GM11168 (cell line): ENCODE data around the gene CAMK1G.

Experiments used
- in situ Hi-C: fragments of 300-500 bp; cut with MboI; formaldehyde crosslinking; loops from one replicate; pipeline ENCODE4 v1.12.0; 2022; ENCODE audit warnings: low sequenced_read_pairs; ENCODE audit not compliant: unreplicated experiment

Gene CAMK1G

DNA sequence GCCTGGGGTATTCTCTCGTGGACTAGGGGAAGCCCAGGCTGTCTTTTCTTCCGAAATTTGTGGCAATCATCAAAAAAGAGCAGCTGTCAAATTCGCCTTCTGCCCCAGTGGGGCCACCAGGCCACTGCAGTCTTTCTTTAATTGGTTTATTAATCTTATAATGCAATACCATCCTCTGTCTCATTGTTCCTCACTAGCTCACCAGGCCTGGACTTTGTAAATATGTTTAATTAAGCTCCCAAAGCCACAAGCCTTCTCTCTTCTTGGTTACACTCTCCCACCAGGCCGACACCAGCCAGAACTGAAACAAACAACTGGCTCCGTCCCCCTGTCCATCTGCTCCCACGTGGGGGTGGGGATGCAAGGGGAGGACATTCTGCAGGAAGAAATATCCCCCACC, 22.0 kb upstream of the CAMK1G start:
- in situ Hi-C loops, result no loop called here

DNA sequence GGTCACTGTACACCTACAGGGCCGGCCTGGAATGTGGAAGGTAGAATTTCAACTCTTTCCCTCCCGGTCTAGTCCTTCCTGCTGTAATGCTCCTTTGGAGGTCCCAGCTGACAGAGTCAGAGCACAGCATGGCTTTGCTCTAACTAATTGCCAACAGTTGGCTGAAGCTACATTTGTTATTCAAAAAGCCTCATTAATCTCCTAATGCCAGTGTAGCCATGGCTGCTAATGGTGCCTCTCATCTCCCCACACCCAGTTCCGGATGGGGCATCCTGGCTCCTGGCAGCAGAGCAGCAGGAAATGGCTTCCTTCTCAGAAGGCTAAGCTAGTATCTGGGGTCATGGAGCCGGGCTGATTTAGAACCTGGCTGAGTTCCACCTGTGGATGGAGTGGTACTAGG, 18.7 kb upstream of the CAMK1G start:
- in situ Hi-C loops, result no loop called here

DNA sequence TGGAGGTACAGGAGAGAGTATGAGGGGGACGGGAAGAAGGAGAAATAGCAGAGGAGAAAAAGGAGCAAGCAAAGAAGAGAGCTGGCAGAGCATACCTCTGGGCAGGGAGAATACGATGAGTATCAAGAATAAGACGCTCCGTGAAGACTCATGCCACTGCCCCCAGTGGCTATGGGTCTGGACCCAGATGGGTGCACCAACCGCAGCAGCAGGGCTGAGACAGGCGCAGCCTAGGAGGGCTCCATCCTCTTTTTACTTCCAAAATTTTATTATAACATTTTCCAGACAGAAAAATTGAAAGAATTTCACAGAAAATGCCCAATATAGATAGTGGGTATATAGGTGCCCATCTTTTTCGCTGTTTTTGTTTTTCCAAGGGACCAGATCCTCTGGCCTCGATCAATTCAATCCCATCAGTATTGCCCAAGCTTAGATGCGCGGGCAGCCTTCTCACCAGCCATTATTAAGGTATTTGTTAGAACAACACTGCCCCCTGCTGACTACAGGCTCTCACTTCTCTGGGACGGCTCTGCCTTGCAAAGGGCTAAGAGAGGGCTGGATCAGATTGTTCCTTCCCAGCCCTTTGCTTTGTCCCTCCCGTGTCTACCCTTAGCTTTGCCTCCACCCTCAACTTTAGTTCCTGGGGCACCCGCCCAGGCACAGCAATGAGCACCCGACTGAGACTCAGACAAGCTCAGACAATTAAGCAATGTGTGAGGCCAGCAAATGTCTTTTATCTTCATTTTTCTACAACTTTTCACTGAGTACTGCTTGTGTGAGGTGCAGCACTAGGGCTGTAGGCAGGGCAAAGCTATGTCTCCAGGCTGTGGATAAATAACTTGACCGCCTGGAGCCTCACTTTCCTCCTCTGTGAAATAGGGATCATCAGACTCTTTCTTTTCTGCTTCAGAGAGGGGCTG, 17.5 kb upstream of the CAMK1G start:
- in situ Hi-C loops, result no loop called here

DNA sequence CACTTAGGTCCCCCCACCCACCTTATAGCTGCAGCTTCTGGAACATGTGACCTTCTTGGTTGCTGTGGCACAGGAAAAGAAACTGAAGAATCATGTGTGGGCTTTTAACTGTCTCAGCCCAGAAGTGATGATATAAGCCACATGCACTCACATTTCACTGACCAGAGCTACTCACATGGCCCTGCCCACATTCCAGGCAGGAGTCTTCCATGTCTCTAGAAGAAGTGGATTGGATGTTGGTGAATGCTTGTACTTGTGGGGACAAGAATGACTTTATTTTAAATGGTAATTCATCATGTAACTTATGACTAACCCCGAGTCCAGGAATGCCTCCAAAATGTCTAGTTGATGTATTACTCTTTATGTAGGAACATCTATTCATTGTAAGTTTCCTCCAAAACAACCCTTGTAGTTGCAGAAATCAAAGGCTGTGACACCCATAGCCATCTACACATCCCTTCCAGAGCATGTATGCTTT, 15.8 kb upstream of the CAMK1G start:
- in situ Hi-C loops, result no loop called here

DNA sequence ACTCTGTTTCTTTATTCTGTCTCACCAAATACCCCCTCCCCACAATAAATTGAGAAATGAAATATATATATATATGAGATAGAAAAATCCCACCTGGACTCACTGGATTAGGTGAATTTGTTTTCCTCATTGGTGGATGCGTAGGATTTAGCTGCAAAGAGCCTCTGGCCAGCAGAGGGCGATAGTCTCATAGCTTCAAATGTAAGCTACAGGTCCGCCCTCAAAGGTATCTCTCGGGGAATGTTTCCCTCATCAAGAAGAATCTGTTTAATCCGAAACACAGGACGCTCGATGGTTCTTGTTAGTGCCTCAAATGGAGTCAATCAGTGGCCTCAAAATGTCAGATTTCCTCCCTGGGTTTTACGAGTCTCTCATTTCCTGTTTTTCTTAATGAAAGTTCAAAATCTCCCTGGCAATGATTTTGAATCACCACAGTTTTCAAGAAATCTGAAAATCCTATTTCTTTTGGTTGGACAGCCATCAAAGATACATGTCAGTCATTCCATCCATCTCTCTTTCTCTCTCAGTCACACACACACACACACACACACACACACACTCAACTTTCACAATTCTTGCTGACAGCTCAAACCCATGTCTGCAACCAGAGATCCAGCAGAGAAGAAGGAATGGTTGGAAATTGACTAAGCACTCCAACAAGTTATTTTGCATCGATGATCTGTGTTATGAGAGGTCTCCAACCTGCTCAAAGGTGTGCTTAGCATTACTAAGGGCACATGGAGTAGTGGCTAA, 13.9 kb upstream of the CAMK1G start:
- in situ Hi-C loops, result loop anchor here (10.0 kb wide), 1 partner anchor 125 kb away; no protein-coding TSS in a partner anchor

DNA sequence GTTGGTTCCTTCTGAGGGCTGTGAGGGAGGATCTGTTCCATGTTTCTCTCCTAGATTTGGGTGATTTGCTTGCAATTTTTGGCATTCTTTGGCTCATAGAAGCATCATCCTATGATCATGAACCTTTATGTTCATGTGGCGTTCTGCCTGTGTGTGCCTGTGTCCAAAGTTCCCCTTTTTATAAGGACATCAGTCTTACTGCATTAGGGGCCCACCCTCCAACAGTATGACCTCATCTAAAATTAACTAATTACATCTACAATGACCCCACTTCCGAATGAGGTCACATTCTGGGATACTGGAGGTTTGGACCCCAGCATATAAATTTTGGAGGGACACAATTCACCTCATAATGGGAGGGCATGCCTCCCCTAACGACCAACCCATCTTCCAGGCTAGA, 12.8 kb upstream of the CAMK1G start:
- in situ Hi-C loops, result loop anchor here (10.0 kb wide), 1 partner anchor 124 kb away; no protein-coding TSS in a partner anchor

DNA sequence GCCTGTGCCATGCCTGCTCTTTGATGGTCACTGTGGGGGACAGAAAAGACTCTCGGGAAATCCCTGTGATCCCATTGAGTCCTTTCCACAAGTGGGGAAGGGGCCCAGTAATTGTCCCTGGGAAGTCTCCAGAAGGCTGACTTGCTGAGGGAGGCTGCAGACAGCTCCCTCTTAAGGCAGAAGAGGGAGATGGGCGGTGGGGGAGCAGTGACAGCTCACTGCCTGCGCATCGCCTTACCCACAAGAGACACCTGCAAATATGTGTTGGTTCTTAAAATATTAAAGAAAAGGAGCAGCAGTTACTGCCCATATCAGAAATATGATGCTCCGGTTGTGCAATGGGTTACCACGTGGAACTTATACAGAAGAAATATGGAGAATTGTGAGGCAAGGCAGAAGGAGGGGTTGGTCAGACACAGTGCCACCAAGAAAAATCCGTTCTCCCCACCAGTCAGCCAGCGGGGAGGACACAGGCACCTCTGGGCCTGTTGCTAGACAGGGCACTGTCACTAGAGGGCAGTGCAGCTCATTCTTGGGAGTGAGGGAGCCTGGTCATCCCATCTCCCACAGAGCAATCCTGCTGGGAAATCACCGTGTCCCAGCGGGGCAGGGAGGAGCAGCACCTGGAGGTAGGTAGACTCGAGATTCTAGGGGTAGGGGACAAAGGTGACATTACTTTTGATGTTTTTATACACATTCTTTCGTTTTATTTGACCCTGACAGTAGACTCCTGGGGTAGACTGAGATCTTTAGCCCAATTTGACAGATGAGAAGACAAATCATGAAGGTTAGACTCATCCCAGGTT, 6.9 kb upstream of the CAMK1G start:
- in situ Hi-C loops, result loop anchor here (10.0 kb wide), 1 partner anchor 118 kb away; no protein-coding TSS in a partner anchor

DNA sequence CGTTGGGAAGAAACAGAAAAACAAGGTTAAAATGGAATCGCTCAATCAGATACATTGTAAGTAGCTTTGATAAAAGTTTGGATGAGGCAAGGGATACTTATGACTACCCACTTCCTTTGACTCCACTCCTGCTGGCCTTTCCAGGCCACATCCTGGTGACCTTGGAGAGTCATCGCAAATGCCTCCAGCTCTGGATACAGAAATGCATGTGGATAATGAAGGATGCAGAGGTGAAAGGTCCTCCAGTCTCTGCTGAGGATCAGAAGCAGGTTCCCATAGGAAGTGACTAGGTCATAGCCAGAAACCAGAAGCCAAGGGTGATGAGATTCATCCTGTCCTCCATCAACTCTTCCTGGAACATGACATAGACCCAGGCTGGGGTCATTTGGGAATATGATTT, 6.2 kb upstream of the CAMK1G start:
- in situ Hi-C loops, result loop anchor here (10.0 kb wide), 1 partner anchor 117 kb away; no protein-coding TSS in a partner anchor

DNA sequence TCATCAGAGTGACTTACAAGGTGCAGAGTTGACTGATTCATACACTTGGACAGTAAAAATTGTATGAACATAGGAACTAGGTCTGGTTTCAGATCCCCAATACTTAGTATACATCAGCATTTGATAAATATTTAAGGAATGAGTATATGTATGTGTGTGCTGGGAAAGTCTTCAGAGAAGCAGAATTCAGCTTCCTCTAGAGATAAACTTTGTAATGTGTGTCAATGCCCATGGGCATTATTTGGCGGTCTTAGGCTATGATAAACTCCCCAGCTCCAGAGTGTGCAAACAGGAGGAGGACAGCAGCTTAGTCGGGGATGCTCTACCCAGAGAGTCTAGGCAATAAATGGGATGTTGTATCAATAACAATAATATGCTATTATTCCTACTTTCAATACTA, 2.9 kb upstream of the CAMK1G start:
- in situ Hi-C loops, result no loop called here

DNA sequence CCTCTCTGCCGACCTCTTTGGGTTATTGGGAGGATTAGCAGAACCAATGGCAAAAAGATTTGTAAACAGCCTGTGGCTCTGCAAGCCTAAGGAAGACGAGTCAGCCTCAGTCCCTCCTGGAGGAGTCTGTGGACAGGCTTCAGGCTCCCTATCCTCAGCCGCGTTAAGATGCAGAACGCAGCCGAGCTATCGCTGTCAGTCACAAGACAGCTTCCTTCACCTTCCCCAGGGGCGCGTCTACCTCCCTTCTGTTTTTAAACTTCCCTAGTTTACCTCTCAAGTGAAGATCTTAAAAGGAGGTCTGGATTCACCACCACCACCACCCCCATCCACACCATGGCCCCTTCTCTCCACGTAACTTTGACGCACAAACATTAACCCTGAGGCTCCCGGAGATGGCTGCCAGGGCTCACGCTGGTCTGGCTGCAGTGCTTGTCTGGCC, 738 bp downstream of the CAMK1G start:
- in situ Hi-C loops, result no loop called here

DNA sequence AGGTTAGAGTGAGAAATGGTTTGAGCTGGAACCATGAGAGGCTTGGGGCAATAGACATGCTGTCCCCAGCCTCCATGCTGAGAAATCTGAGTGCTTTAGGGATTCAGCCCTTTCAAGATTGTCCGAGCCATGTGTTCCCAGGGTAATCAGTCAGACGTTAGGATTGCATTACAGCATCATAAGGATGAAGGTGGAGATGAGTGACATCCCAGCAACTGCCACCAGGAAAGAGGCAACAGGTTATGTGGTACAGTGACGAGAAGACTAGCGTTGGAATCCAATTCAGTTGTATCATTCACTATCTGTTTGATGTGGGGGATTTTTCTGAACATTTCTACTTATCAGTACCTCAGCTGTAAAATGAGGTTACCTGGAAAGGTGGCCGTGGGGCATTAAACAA, 1.7 kb downstream of the CAMK1G start:
- in situ Hi-C loops, result no loop called here

DNA sequence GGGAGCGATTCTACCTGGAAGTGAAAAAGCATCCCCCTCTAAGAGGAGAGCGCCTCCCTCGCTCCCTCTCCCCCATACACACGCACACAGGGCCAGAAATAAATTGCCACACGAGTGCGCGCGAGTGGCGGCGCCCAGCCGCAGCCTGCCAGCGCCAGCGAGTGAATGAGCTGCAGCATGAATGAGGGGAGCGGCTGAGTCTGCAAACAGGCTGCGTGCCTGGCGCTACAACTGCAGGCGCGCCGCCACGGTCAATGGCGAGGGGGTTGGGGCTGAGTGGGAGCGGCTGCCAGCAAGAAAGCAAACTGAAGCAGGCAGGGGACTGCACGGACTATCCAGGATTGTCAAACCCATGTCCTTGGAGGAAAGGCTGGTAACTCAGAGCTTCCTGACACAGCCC, 2.2 kb downstream of the CAMK1G start:
- in situ Hi-C loops, result no loop called here

DNA sequence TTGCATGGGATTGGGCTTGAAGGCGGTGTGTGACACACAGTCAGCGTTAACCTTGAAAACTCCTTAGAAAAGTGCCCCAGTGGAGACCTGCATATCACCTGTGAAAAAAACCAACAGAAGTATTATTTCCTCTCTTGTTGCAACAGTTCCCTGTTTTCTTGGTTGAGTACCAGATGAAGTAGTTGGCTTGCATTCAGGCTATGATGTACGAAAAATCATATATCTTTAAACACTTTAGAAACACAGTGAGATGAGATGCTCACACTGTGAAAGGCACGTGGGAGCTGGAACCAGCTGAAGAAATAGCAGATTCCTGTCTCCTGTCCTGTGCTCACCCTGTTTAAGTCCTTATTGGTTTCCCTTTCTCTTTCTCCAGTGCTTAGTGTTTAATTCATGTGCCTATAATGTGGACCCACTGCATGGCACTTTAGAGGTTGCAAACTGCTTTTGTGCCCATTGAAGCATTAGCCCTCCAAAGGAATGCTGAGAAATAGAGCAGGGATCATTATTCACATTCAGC, 2.8 kb downstream of the CAMK1G start:
- in situ Hi-C loops, result no loop called here

DNA sequence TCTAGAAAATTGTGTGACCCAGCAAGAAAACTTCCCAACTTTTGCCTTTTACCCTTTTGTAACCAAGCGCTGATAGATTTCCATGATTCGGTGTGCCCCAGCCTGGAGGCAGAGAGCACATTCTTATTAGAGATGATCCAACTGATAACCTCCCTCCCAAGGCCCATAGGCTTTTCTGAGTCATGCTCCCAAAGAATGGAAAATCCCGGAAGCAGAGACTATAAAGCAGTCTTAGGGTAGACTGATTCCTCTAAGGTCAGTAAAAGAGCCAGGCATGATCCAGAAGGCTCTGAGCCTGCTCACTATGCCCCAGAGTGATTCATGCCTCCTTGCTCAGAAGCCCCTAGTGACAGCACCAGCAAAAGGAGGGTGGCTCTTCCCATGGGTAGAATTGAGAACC, 4.3 kb downstream of the CAMK1G start:
- in situ Hi-C loops, result no loop called here

DNA sequence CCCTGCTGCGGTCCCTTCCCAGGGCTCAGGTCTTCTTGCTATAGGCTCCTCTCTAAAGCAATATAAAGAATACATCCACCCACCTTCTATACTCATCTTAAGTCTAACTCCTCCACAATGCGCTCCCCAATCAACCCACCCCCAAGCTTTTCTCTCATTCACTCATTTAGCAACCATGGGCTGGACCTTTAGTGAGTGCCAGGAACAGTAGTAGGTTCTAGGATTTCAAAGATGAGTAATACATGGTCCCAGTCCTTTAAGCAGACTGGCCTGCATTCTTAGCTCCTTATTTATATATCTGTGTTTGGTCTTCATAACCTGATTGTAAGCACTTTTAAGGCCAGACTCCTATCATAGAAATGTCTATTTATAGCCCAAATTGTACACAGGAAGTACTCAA, 5.9 kb downstream of the CAMK1G start:
- in situ Hi-C loops, result no loop called here

DNA sequence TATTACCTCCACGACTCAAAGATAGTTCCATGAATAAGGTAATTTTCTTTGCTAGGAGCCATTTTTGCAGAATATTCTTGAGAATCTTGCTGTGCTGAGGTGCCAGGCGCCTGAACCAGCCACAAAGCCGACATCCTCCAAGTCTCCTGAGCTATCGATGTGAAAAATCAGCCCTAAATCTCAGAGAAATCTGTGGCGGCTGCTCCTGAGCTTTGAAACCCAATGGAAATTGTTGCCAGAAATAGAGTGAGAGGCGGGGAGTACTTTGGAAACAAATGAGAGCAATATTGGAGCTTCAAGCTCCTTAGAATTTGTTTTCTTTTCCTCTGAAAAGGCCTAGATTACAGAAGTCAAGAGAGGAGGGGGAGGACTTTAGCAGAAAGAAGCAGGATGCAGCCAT, 6.3 kb downstream of the CAMK1G start:
- in situ Hi-C loops, result loop anchor here (5.0 kb wide), 2 partner anchors 42 to 107 kb away; no protein-coding TSS in a partner anchor

DNA sequence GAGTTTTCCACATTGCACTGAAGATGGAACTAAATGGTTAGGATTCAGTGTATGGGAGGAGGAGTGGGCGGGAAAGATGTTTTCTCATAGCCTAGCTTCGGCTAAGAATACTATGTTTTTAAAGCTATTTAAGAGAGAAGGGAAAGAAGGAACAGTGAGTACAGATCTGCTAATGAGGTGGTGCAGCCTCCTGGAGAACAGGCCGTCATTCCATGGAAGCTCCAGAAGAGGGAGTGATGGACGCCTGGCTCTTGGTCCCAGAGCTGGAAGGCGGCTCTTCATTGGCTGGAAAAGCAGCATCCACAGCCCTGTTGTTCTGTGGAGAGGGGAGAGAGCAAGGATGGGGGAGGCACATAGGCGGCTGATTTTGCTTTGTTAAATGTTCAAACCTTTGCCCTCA, 6.9 kb downstream of the CAMK1G start:
- in situ Hi-C loops, result loop anchor here (5.0 kb wide), 2 partner anchors 42 to 107 kb away; no protein-coding TSS in a partner anchor

DNA sequence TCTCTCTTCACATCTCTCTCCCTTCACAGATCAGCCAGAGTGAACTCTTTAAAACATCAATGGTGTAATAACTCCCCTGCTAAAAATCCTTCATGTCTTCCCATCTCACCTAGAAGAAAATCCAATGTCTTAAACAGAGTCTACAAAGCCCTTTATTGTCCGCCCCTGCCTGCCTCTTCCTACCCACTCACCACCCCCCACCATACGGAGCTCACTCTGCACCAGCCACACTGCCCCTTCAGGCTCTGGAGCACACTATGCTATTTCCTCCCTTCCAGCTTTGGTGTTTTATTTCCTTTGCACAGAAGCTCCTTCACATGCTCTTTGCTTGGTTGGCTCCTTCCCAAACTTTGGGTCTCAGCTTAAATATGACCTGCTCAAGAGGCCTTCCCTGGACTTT, 10.2 kb downstream of the CAMK1G start:
- in situ Hi-C loops, result loop anchor here (5.0 kb wide), 2 partner anchors 39 to 104 kb away; no protein-coding TSS in a partner anchor

DNA sequence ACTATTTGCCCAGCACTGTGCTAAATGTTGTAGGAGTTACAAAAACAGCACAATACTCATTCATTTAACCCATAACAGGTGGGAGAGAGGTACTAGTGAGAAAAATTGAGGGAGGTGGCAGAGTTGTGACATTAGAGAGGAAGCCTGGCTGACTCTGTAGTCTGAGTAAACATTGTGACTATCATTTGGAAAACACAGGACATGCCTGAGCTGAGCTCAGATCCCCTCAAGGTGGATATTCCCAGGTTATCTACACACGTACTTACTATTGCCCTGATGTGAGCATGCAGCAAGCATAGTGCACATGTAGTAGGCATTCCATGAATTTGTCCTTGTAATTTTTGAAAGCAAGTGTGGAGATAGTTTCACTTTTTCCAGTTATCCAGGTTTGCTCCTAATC, 10.9 kb downstream of the CAMK1G start:
- in situ Hi-C loops, result loop anchor here (5.0 kb wide), 2 partner anchors 38 to 103 kb away; no protein-coding TSS in a partner anchor

DNA sequence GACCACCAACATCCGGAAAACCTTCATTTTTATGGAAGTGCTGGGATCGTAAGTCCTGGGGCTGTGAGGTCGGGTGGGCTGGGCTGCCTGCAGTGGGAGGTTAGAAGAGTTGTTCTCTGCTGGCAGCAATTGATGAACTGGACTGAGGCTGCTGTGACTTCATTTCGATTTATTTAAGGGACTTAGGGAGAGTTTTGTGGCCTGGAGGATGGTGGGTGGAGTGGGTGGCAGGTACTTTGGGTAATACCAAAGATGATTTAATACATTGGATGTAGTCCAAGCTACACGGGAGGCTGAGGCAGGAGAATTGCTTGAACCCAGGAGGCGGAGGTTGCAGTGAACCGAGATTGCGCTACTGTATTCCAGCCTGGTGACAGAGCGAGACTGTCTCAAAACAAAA, 11.5 kb downstream of the CAMK1G start:
- in situ Hi-C loops, result no loop called here
